Parathyroid adenoma (tissue), 2 donors: ENCODE data around the gene BICD1.

Experiments used
- H2AFZ ChIP-seq: fragments of 300-600 bp; sonication (generic); one replicate; pipeline ENCODE4 v1.7.0; 2017; ENCODE audit warnings: antibody characterized with exemption, mild to moderate bottlenecking
- H3K27ac ChIP-seq: fragments of 300-600 bp; sonication (generic); one replicate; pipeline ENCODE4 v1.7.0; 2017
- H3K27me3 ChIP-seq: fragments of 300-600 bp; sonication (generic); one replicate; pipeline ENCODE4 v1.7.0; 2017; ENCODE audit warnings: low read length; ENCODE audit not compliant: control insufficient read depth, insufficient read depth
- H3K36me3 ChIP-seq: fragments of 300-600 bp; sonication (generic); one replicate; pipeline ENCODE4 v1.7.0; 2017; ENCODE audit warnings: low read length; ENCODE audit not compliant: control insufficient read depth, insufficient read depth
- H3K4me1 ChIP-seq: fragments of 300-600 bp; sonication (generic); one replicate; pipeline ENCODE4 v1.7.0; 2017; ENCODE audit warnings: control low read depth
- H3K4me2 ChIP-seq: fragments of 300-600 bp; sonication (generic); one replicate; pipeline ENCODE4 v1.7.0; 2017; ENCODE audit warnings: low read length
- H3K4me3 ChIP-seq: fragments of 300-600 bp; sonication (generic); one replicate; pipeline ENCODE4 v1.7.0; 2017; ENCODE audit warnings: low read depth, low read length
- H3K79me2 ChIP-seq: fragments of 300-600 bp; sonication (generic); one replicate; pipeline ENCODE4 v1.7.0; 2017; ENCODE audit warnings: control low read depth
- H3K9ac ChIP-seq: fragments of 300-600 bp; sonication (generic); one replicate; pipeline ENCODE4 v1.7.0; 2017; ENCODE audit warnings: mild to moderate bottlenecking
- H3K9me3 ChIP-seq: fragments of 300-600 bp; sonication (generic); one replicate; pipeline ENCODE4 v1.7.0; 2017; ENCODE audit warnings: low read length; ENCODE audit not compliant: control insufficient read depth
- TF ChIP-seq, protein P1 (sequence below): fragments of 300-600 bp; sonication (generic); IDR thresholded peaks from one replicate; pipeline ENCODE4 v1.7.0; 2017; ENCODE audit warnings: antibody characterized with exemption, mild to moderate bottlenecking
- donor health status: primary hyperparathyroidism.

Gene BICD1

DNA sequence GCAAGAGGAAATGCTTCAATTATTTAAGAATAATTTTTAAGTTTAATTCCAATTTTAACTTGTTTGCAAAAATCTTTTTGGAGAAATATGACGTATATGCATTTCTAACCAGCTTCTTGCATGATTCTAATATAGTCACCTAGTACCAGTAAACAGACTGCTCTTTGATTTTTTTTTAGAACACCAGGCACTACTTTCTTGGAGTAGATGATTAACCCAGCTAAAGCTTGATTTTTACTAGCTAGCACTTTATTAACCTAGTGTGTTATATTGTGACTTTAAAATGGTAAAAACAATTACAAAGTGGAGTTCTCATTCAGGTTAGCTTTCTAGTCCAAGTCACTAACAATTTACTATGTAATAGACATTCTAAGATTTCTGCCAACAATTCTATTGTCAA is 260.1 kb downstream of the BICD1 start:
- Histone ChIP-seq H2AFZ (no peak overlapping the region), H3K27me3 (no peaks in the 10 kb centered on the region), H3K4me1 (peaks cover 7% of the 10 kb centered on the region), H3K27ac (no peak overlapping the region), H3K9ac (no peak overlapping the region), H3K9me3 (no peaks in the 10 kb centered on the region), H3K4me2 (no peak overlapping the region), H3K4me3 (no peak overlapping the region), H3K36me3 (no peaks in the 10 kb centered on the region), H3K79me2 (no peaks in the 10 kb centered on the region)
- TF ChIP-seq, protein P1, sequence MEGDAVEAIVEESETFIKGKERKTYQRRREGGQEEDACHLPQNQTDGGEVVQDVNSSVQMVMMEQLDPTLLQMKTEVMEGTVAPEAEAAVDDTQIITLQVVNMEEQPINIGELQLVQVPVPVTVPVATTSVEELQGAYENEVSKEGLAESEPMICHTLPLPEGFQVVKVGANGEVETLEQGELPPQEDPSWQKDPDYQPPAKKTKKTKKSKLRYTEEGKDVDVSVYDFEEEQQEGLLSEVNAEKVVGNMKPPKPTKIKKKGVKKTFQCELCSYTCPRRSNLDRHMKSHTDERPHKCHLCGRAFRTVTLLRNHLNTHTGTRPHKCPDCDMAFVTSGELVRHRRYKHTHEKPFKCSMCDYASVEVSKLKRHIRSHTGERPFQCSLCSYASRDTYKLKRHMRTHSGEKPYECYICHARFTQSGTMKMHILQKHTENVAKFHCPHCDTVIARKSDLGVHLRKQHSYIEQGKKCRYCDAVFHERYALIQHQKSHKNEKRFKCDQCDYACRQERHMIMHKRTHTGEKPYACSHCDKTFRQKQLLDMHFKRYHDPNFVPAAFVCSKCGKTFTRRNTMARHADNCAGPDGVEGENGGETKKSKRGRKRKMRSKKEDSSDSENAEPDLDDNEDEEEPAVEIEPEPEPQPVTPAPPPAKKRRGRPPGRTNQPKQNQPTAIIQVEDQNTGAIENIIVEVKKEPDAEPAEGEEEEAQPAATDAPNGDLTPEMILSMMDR: no peak

DNA sequence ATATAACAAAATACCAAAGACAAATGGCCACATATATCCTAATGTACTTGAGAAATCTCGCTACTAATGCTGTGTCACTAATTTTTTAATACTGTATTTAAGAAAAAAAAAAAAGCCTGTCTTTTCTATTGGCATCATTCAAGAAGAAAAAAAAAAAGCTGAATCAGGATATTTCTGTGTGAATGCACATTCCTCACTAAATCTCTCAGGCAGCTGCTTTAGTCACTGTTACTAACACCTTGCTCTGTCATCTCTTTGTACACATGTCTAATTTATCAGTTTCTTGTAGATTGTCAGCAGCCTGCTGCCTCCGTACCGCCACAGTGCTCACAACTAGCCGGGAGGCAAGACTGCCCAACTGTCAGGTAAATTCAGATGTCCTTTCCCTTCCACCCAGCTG is 260.7 kb downstream of the BICD1 start:
- peak overlapping the region; percentile 25 for H3K4me2 ChIP-seq

DNA sequence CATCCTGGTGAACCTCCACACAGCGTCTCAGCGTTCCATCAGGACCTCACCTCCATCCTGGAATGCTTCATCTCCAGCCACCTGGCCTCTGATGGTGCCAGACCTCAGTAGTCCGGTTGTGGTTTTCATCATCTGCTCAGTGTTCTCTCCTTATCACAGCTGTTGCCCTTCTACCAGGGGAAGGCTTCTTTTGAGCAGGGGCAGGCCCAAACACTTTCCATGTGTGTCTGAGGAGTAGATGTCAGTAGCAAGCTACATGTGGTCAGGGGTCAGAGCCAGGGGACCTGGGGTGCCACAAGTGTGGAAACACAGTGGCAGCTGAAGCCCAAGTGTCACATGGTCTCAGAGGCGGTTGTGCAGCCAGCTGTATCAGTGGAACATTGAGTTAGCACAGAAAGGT is 262.6 kb downstream of the BICD1 start:
- no peaks in the 10 kb centered on the region for H3K36me3 ChIP-seq
- no peak overlapping the region for H3K27ac ChIP-seq
- H3K9ac ChIP-seq: no peak overlapping the region
- H3K27me3 ChIP-seq: no peaks in the 10 kb centered on the region
- H3K4me2 ChIP-seq: no peak overlapping the region
- no peaks in the 10 kb centered on the region for H3K9me3 ChIP-seq
- H3K79me2 ChIP-seq: no peaks in the 10 kb centered on the region
- TF ChIP-seq, protein P1: no peak
- no peaks in the 10 kb centered on the region for H3K4me1 ChIP-seq
- no peak overlapping the region for H3K4me3 ChIP-seq
- H2AFZ ChIP-seq: no peak overlapping the region

More for the DNA sequence above, 260.7 kb downstream of the BICD1 start:
- Histone ChIP-seq H2AFZ (no peak overlapping the region), H3K79me2 (no peaks in the 10 kb centered on the region), H3K4me3 (no peak overlapping the region), H3K9me3 (no peaks in the 10 kb centered on the region), H3K27me3 (no peaks in the 10 kb centered on the region), H3K27ac (no peak overlapping the region), H3K4me1 (peaks cover 7% of the 10 kb centered on the region), H3K36me3 (no peaks in the 10 kb centered on the region), H3K9ac (no peak overlapping the region)
- TF ChIP-seq, protein P1: no peak

DNA sequence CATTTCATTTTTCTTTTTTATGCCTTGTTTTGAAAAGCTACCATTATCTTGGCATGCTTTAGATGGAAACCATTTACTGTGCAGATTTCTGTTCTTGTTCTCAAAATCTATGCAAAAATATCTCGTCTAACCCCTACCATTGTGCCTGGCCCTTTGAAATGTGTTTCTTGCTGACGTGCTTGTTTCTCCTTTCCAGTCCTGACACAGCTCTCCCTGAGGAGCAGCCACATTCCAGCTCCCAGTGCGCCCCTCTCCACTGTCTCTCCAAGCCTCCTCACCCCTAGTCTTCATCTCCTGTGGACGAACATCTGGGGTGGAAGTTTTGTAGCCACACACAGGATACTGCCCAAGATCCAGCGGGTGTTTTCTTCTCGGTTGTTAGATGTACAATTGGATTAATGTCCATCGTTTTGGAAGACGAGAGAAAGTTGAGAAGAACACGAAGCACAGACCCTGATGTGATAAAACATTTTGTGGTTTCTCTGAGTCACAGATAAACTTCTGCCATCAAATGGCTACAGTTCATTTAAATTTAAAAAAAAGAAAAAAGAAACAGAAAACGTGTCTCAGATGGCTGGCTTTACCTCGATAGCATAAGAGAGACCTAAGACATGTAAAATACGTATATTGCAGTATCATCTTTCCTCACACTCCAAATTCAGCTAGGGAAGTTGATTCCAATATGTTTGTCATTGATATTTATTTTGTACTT is 270.9 kb downstream of the BICD1 start:
- Histone ChIP-seq H3K79me2 (no peaks in the 10 kb centered on the region), H3K4me3 (no peak overlapping the region), H3K27me3 (no peaks in the 10 kb centered on the region), H3K9me3 (no peaks in the 10 kb centered on the region), H3K9ac (no peak overlapping the region), H2AFZ (no peak overlapping the region), H3K36me3 (no peaks in the 10 kb centered on the region), H3K27ac (no peak overlapping the region), H3K4me1 (no peaks in the 10 kb centered on the region), H3K4me2 (peak overlapping the region; percentile 57)
- TF ChIP-seq, protein P1: no peak

DNA sequence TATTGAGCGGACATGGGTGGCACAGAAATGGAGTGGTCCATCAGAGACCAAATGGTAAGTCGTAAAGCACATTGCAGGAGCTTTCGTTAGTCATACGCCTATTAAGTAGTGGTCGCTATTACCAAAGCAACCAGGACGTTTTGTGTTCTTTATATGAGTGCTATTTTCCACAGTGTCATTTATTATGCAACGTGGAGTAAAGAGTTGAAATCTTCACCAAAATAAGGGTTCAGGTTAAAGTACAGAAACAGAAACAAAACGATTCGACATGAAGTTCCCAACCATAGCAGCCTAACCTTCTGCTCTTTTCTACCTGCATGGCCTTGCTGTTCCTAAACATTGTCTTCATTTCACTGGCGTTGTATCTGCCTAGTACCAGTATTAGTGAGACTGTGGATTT is 272.6 kb downstream of the BICD1 start:
- no peak overlapping the region for H2AFZ ChIP-seq
- no peaks in the 10 kb centered on the region for H3K9me3 ChIP-seq
- no peaks in the 10 kb centered on the region for H3K79me2 ChIP-seq
- no peaks in the 10 kb centered on the region for H3K36me3 ChIP-seq
- TF ChIP-seq, protein P1: no peak
- no peaks in the 10 kb centered on the region for H3K4me1 ChIP-seq
- no peak overlapping the region for H3K4me3 ChIP-seq
- no peaks in the 10 kb centered on the region for H3K27me3 ChIP-seq
- no peak overlapping the region for H3K4me2 ChIP-seq
- no peak overlapping the region for H3K9ac ChIP-seq
- no peak overlapping the region for H3K27ac ChIP-seq
